HT1080 (cell line): ENCODE data around the gene PAQR5. TPM values are rescaled to one million over a fixed set of nuclear protein-coding genes. Genes with fewer than 3 reads are reported as not detected.

Source experiments
- DNase-seq: peaks from one replicate; pipeline ENCODE4 v3.0.0-alpha.2; 2015; ENCODE audit warnings: low read depth
- total RNA-seq: library from RNA; depleted of rRNA; stranded (reverse); fragments of >200 nt; shearing (Covaris generic); gene quantifications from 2 replicates; pipeline ENCODE4 v1.2.3, GENCODE V29; 2014; rRNA removed

Gene PAQR5
- total RNA-seq, 1 experiment from 2014 or later: 5.3 TPM

GRCh38 chr15:69456208-69457166, 157.8 kb downstream of the PAQR5 start:
- DNase-seq: peak; percentile 19

Other genes with a start within 250 kb of the PAQR5 start
- gene GLCE, start 138.3 kb upstream of the PAQR5 start, total RNA-seq: 16.2 and 18.6 TPM in 2 replicates
- gene KIF23, start 115.4 kb downstream of the PAQR5 start, total RNA-seq: 63.0 and 64.9 TPM in 2 replicates
- gene RPLP1, start 153.9 kb downstream of the PAQR5 start, total RNA-seq: 603 and 752 TPM in 2 replicates